GM18526 (cell line): ENCODE results near the gene RPL18A.

Source experiments
- POLR2A ChIP-seq: IDR thresholded peaks from 3 replicates; pipeline ENCODE4 v1.6.1; 2011; ENCODE audit not compliant: insufficient read length; ENCODE audit errors: extremely low read depth

RPL18A gene

DNA sequence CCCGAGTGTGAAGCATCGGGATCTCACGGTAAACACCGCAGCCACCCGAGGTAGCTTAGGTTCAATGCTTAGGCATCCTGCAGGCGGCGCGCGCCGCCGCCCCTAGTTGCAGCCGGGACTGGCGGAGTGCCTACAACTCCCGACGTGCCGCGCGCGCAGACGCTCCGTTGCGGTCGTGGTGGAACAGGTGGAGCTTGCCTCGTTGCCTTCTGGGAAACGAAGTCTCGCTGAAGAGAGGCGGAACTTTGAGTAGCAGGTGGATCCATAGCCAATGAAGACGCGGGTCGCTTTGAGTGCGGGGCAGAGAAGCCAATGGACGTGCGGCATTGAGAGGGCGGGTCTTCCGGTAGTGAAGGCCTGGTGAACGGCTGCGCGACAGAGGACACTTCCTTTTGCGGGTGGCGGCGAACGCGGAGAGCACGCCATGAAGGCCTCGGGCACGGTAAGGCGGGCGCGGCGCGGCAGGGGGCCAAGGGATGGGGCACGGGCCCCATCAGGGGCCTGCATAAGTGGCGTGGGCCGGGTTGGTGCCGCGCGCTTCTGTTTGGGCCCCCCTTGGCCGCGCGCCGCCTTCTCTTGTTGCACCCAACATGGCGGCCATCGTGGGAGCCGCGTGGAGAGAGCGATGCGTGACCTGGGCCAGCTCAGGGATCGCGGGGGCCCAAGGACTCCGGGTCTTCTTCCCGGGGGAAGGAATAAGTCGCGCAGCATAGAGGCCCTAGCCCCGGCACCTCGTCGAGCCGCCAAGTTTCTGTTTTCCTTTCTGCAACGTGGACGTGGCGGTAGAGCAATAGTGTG lies at the start of gene RPL18A:
Gene RPL18A, plus strand, starts transcription at position 378 of the 798 bp plus-strand sequence. Its CDS starts 47 bp downstream, at position 425.
- peak; percentile 94 for TF ChIP-seq POLR2A

DNA sequence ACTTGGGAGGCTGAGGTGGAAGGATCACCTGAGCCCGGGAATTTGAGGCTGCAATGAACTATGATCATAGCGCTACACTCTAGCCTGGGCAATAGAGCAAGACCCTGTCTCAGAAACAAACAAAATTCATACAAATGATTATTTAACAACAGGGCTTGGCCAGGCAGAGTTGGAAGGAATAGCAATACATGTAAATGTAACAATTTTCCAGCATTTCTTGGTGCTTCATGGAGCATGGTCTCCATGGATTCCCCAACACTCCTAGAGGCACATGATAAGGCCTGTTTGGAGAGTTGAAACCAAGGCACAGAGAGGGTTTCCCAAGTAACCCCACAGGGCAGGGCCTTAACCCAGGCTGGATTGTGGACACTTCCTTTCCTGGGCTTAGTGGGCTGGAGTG lies 48.6 kb upstream of the RPL18A start:
- TF ChIP-seq POLR2A, result no peak

DNA sequence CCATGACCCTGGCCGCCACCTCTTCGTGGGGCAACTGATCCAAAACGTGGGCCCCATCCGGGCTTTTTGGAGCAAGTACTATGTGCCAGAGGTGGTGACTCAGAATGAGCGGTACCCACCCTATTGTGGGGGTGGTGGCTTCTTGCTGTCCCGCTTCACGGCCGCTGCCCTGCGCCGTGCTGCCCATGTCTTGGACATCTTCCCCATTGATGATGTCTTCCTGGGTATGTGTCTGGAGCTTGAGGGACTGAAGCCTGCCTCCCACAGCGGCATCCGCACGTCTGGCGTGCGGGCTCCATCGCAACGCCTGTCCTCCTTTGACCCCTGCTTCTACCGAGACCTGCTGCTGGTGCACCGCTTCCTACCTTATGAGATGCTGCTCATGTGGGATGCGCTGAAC lies 48.0 kb upstream of the RPL18A start:
- TF ChIP-seq POLR2A, result no peak

DNA sequence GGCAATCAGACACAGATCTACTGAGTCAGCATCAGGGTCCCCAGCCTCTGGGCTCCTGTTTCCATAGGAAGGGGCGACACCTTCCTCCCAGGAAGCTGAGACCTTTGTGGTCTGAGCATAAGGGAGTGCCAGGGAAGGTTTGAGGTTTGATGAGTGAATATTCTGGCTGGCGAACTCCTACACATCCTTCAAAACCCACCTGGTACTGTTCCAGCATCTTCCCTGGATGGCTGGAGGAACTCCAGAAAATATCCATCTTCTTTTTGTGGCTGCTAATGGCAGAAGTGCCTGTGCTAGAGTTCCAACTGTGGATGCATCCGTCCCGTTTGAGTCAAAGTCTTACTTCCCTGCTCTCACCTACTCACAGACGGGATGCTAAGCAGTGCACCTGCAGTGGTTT lies 47.6 kb upstream of the RPL18A start:
- no peak for TF ChIP-seq POLR2A

DNA sequence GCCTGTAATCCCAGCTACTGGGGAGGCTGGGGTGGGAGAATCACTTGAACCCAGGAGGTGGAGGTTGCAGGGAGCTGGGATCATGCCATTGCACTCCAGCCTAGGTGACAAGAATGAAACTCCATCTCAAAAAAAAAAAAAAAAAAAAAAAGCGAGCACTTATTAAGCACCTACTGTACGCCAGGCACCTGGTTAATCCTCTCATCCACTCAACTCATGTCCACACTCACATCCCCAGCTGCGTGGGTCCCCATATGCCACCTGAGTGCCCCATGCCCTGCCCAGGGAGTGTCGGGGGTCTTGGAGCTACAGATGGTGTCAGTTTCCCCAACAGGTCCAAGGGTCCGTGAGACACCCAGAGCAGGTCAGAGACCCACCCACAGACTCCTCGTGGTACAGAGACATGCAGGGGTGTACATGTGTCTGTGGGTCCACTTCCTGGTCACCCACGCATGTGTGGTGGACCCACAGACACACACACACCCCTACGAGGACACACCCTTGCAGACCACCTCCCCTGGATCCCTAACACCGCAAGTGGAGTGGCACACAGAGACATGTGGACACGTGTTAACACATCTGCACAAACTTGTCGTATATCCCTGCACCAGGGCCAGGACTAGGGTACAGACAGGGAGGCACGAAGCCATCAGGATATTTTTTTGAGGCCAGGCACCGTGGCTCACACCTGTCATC lies 41.9 kb upstream of the RPL18A start:
- TF ChIP-seq POLR2A, result no peak

- TF ChIP-seq POLR2A, result no peak
These were observed 38.5 kb upstream of the RPL18A start, which contains the start of gene INSL3 for GRCh38 chr19:17821190-17821589. Gene INSL3 (minus strand): TSS chr19:17821519. CDS start chr19:17821506, 13 bp downstream.

- no peak for TF ChIP-seq POLR2A
These were observed 35.4 kb upstream of the RPL18A start for GRCh38 chr19:17824339-17824738.

- TF ChIP-seq POLR2A, result no peak
These were observed 33.1 kb upstream of the RPL18A start for GRCh38 chr19:17826508-17827056.

DNA sequence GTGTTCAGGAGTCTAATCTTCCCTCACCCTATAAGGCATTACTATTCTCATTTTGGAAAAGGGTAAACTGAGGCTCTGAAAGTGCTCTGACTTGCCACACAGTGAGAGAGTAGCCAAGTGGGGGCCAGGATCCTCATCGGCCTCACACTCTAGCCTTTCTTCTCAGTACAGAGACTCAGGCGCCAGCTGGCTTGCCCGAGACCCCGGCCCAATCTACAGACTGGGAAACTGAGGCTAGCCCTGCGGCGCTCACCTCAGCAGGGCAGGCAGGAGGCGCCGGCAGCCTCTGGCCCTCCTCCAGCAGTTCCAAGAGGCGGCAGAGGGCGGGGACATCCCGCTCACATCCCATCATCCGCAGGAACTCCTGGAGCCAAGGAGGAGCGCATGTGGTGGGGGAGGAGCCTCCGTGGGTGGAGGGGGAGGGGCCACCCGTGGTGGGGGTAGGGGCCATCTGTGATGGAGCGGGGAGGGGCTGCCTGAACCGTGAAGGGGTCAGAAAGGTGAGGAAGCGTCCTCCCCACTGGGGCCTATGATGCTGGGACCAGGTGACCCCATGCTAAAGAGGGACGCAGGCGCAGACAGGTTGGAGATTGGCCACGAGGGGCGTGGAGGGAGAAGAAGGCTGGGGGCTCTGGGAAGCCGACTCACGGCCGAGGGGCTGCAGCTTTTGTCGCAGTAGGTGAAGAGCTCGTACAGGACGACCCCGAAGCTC lies 29.7 kb upstream of the RPL18A start:
- no peak for TF ChIP-seq POLR2A

- TF ChIP-seq POLR2A, result no peak
These were observed 28.9 kb upstream of the RPL18A start for GRCh38 chr19:17830567-17831418.

DNA sequence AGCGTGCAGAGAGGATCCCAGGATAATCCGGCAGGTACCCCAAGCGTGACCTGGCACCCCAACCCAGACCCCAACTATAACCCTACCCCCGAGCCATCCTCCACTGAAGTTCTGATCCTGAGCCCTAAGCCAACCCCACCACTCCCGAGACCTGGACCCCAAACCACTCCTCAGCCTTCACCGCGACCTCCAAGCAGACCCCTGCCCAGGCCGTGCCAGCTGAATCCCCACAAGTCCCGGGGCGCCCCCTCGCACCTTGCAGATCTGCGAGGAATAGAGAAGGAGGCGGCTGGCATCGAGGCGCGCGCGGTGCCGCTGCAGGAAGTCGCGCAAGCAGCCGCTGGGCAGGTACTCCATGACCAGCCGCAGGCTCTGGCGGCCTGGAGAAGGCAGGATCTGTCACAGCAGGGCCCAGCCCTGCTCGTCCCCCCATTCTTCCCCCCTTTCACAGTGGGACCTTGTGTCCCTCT lies 28.3 kb upstream of the RPL18A start:
- TF ChIP-seq POLR2A, result no peak

DNA sequence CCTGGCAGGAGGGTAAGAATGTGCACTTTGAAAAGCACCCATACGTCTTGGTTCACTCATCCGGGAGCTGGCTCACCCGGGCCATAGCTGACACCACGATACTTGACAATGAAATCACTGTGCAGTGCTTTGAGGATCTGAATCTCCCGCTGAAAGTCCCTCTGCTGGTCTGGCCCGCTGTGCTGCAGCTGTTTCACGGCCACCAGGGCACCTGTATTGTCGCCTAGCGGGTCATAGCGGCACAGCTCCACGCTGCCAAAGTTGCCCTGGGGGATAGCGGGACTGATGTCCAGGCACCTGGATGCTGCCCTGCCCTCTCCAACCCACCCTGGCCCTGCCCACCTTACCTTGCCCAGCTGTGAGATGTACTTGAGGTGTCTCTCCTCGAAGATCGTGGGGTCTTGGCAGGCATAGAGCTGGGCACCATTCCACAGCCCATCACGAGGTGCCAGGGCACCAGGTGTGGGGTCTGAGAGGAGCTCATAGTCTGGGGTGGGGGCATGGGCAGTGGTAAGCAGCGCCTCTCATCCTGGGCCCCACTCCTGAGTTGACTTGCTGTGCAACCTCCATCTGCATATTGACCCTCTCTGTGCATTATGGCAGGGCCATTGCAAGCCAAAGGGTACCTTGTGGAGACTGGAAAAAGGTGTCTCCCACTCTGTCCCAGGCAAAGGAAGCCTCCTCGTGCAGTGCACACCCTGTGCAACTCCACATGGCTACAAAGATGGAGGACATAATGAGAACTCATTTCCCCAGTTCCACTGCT lies 27.1 kb upstream of the RPL18A start:
- TF ChIP-seq POLR2A, result no peak

- TF ChIP-seq POLR2A, result no peak
These were observed 25.1 kb upstream of the RPL18A start for GRCh38 chr19:17834350-17835181.
